ENCODE results near the gene SLC16A3.
"Not testable (repeated sequence)": the region's sequence is repeated elsewhere in the genome, so short reads cannot be mapped to it uniquely, and the experiment has no call there.

The SLC16A3 gene

GRCh38 chr17:82228842-82229697 is at the start of gene SLC16A3:
Gene SLC16A3, plus strand, starts transcription at chr17:82229042. Its CDS starts 6,967 bp downstream, at chr17:82236009.
- DNase-seq, result peak; percentile 56

- DNase-seq, result no peak
Measured at GRCh38 chr17:82179412-82179811, 49.4 kb upstream of the SLC16A3 start.

GRCh38 chr17:82179946-82180475 is 48.8 kb upstream of the SLC16A3 start:
- DNase-seq, result no peak

- DNase-seq, result no peak
Measured at GRCh38 chr17:82180776-82181528, 47.9 kb upstream of the SLC16A3 start.

GRCh38 chr17:82184761-82185160 is 44.1 kb upstream of the SLC16A3 start:
- no peak for DNase-seq

GRCh38 chr17:82186221-82186620 is 42.6 kb upstream of the SLC16A3 start:
- no peak for DNase-seq

- DNase-seq, result no peak
Measured at GRCh38 chr17:82187500-82187899, 41.3 kb upstream of the SLC16A3 start.

GRCh38 chr17:82188001-82188961 is 40.6 kb upstream of the SLC16A3 start:
- DNase-seq, result no peak

- not testable (repeated sequence) for DNase-seq
Measured at GRCh38 chr17:82193050-82193449, 35.8 kb upstream of the SLC16A3 start.

- DNase-seq, result no peak
Measured at GRCh38 chr17:82193520-82194220, 35.2 kb upstream of the SLC16A3 start.

- no peak for DNase-seq
Measured at GRCh38 chr17:82194765-82195164, 34.1 kb upstream of the SLC16A3 start.

- DNase-seq, result no peak
Measured at GRCh38 chr17:82195675-82196672, 32.9 kb upstream of the SLC16A3 start.

- no peak for DNase-seq
Measured at GRCh38 chr17:82198092-82198491, 30.8 kb upstream of the SLC16A3 start.

- no peak for DNase-seq
Measured at GRCh38 chr17:82199496-82199895, 29.3 kb upstream of the SLC16A3 start.

GRCh38 chr17:82200135-82200534 is 28.7 kb upstream of the SLC16A3 start:
- DNase-seq, result no peak

- DNase-seq, result peak; percentile 37
Measured at GRCh38 chr17:82200743-82201497, 27.9 kb upstream of the SLC16A3 start.

- DNase-seq, result no peak
Measured at GRCh38 chr17:82201498-82201910, 27.3 kb upstream of the SLC16A3 start.

GRCh38 chr17:82202981-82203380 is 25.9 kb upstream of the SLC16A3 start:
- no peak for DNase-seq

- DNase-seq, result no peak
Measured at GRCh38 chr17:82203920-82204319, 24.9 kb upstream of the SLC16A3 start.

Data from activated T-cell treated with anti-CD3 and anti-CD28 coated beads for 4 hours (primary cell).